Stimulated activated CD8-positive, alpha-beta memory T cell treated with anti-CD3 and anti-CD28 coated beads, Interleukin-4, amount 100 ng/mL, for 4 hours (primary cell): ENCODE data around the gene ZNF490.

Experiments used
- DNase-seq, 2 donors: peaks; one replicate each; pipeline ENCODE4 v3.0.0-alpha.2; 2020; ENCODE audit warnings: low read depth in 2 of 2, low spot score in 1 of 2

ZNF490 gene

DNA sequence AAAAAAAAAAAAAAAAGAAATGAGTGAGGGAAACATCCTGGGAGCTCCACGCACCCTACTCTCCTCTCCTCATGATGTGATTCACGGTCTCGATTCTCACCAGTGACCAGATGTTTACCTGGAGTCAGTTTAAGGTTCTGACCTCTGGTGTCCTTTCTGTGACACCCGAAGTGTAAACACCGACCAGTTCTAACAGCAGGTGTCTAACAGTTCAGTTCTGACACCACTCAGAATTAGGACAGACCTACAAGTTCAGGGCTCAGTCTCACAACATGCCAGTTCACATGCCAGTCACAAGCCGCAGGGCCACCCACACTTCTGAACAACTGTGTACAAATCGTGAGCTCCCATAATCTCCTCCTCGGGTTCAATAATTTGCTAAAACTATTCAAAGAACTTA, 65.3 kb downstream of the ZNF490 start:
- DNase-seq, result no peak

DNA sequence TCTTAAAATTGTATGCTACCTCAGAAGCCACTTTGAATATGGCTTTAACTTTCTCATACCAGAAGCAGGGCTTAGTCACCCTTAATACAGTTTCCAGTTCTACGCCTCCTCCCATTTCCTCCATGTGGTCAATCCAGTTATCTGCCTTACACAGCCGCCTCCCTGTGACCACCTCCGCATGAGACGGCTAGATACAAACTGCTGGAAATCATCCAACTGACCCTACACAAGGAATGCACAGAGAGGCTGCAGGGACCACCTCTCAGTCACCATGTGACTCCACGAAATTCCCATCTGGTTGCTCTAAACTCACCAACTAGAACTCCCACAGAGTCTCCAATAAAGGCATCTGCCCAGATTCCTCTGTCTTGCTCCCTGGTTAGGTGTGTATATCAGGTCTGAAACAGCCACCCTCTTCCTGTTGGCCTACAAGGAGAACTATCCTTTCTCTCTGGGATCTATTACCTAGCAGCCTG, 66.2 kb downstream of the ZNF490 start:
- no peak for DNase-seq

DNA sequence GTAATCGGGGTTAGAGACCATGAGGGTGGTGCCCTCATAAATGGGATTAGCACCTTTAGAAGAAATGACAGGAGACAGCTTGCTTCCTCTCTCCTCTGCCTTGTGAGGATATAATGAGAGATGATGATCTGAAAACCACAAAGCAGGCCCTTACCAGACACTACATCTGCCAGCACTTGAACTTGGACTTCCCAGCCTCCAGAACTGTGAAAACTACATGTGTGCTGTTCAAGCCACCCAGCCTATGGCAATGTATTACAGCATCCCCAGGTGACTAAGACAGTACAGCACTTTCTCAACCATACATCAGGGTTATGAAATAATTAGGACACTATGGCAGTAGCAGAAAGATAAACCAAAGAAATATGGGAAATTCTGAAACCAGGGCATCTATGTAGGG, 66.8 kb downstream of the ZNF490 start:
- no peak for DNase-seq
